Suprapubic skin (tissue), 4 donors: ENCODE results near the gene MUC6. TPM values are rescaled to one million over a fixed set of nuclear protein-coding genes. Genes with fewer than 3 reads are reported as not detected.

ENCODE experiments used
- DNase-seq, 2 donors: peaks; one replicate each; pipeline ENCODE4 v3.0.0-alpha.2; 2019; ENCODE audit warnings: low spot score in 2 of 2
- H3K27ac ChIP-seq: fragments of 200-600 bp; sonication (generic); one replicate; pipeline ENCODE4 v1.5.1; 2019
- H3K27me3 ChIP-seq: fragments of 200-600 bp; sonication (generic); one replicate; pipeline ENCODE4 v1.5.1; 2019
- H3K36me3 ChIP-seq: fragments of 200-600 bp; sonication (generic); one replicate; pipeline ENCODE4 v1.5.1; 2019
- H3K4me1 ChIP-seq: fragments of 200-600 bp; sonication (generic); one replicate; pipeline ENCODE4 v1.5.1; 2019
- H3K4me3 ChIP-seq: fragments of 200-600 bp; sonication (generic); one replicate; pipeline ENCODE4 v1.5.1; 2019; ENCODE audit warnings: mild to moderate bottlenecking
- H3K9me3 ChIP-seq: fragments of 200-600 bp; sonication (generic); one replicate; pipeline ENCODE4 v1.5.1; 2019
- CTCF ChIP-seq, 2 donors: fragments of 200-600 bp in 1 of 2; fragments of 450-650 bp in 1 of 2; sonication (generic) in 1 of 2; IDR thresholded peaks; one replicate each; pipeline ENCODE4 v1.5.1; 2016 to 2019; ENCODE audit warnings: antibody characterized with exemption in 2 of 2, mild to moderate bottlenecking in 1 of 2, moderate library complexity in 1 of 2
- EP300 ChIP-seq: sonication (generic); formaldehyde crosslinking; IDR thresholded peaks from one replicate; pipeline ENCODE4 v1.6.1; 2017; ENCODE audit warnings: antibody characterized with exemption
- POLR2A ChIP-seq, 2 donors: fragments of 450-650 bp; IDR thresholded peaks; one replicate each; pipeline ENCODE4 v1.6.1; 2017; ENCODE audit warnings: antibody characterized with exemption in 2 of 2, mild to moderate bottlenecking in 2 of 2, moderate library complexity in 2 of 2
- POLR2AphosphoS5 ChIP-seq, 3 donors: sonication (generic); formaldehyde crosslinking; IDR thresholded peaks; one replicate each; pipeline ENCODE4 v1.6.1; 2017; ENCODE audit warnings: antibody characterized with exemption in 3 of 3
- WGBS: methylation state at CpG from one replicate; pipeline ENCODE4 v1.1.5; 2018; 5-methylcytosine and 5-hydroxymethylcytosine counted together
- total RNA-seq, 4 donors: library from RNA; depleted of rRNA; stranded (reverse); fragments of >200 nt; gene quantifications; one replicate each; pipeline ENCODE4 v1.1.0, GENCODE V29; 2016

MUC6 gene
- total RNA-seq, 4 donors from 2014 or later, result 0.04 TPM; not detected in 3

DNA sequence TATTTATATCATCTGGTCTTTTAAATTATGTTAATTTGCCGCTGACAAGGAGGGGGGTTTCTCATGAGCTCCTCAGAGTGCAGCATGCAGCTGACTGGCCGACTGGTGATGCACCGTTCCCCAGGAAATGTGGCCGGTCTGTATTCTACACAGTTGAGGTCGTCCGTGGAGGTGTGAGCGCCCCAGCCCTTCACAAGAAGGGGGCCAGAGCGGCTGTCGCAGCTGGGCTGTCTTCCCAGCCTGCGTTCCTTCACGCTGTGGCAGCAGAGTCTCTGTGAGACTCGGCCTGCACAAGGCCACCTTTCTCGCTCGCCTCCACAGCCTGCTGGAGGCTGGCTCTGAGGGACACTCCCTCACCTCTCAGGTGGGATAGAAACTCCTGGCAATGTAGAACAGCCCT is 67.7 kb downstream of the MUC6 start:
- DNase-seq, result no peak
- Histone ChIP-seq H3K27me3 (no peaks in the 10 kb centered on the region), H3K9me3 (no peaks in the 10 kb centered on the region), H3K4me3 (no peak overlapping the region), H3K27ac (no peak overlapping the region), H3K4me1 (peaks cover 27% of the 10 kb centered on the region), H3K36me3 (peaks cover 37% of the 10 kb centered on the region)
- 91% methylated on average over 14 of the region's 14 CpGs for WGBS
- TF ChIP-seq EP300, result no peak
- no peak for TF ChIP-seq CTCF (IDR thresholded peaks at IDR 0.05)
- TF ChIP-seq POLR2A (IDR thresholded peaks at IDR 0.05), result no peak
- no peak for TF ChIP-seq POLR2AphosphoS5 (IDR thresholded peaks at IDR 0.05)

DNA sequence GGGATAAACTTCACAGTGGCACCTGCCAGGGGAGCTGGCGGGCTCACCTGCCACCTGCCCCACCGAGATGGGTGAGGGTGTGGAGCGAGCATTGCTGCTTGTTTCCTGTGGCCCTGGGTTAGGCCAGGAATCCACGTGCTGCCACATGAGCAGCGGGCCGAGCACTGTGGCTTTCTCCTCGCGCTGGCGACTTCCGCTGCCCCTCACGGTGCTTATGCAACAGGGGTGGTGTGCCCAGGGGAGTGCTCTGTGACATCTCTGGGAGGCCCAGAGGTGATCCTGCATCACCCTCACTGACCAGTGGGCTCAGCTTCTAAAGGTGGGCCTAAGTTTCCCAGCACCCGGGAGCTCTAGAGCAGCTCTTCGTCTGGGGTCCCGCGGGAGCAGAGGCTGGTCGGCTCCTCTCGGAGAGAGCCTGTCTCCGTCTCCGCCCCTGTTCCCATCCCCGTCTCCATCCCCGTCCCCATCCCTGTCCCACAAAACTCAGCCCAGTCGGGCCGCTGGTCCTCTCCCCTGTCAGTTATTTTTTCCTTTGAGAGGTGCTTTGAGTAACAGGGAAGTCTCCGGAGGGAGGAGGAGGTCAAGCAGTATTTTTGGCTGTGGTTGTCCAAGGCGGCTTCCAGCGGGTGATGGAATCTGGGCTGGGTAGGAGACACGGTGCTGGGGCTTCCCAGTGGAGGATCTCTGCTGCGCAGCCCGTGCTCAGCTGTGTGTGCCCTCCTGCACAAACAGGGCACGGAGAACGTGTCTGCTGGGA is 68.3 kb downstream of the MUC6 start:
- Histone ChIP-seq H3K4me3 (no peak overlapping the region), H3K36me3 (peaks cover 37% of the 10 kb centered on the region), H3K27ac (no peak overlapping the region), H3K9me3 (no peaks in the 10 kb centered on the region), H3K27me3 (no peaks in the 10 kb centered on the region), H3K4me1 (peaks cover 27% of the 10 kb centered on the region)
- DNase-seq, result no peak
- WGBS, result 85% methylated on average over 22 of the region's 31 CpGs
- no peak for TF ChIP-seq CTCF (IDR thresholded peaks at IDR 0.05)
- no peak for TF ChIP-seq POLR2A (IDR thresholded peaks at IDR 0.05)
- TF ChIP-seq POLR2AphosphoS5 (IDR thresholded peaks at IDR 0.05), result no peak
- no peak for TF ChIP-seq EP300

DNA sequence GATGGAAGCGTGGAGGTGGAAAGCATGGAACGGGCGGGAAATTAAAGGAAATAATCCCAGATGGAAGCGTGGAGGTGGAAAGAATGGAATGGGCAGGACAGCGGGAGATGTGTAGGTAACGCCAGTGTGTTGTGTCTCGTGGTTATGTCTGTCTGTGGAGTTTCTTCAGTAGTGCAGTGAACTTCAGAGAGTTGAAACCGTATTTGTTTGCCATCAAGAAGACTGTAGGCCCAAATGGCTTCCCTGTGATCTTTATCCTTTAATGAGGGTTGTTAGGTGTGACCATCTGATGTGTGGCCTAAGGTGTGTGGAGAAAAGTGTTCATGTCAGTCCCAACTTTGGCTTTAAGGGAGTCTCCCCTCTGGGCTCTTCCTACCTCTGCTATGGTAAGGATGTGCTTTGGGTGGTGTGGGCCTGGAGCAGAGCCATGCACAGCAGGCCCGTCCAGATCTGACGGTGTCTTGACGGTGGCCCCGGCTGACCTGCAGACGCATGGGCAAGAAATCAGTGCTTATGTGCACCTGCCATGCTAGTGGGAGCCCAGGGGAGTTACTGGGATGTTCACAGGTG is 71.2 kb downstream of the MUC6 start:
- no peaks in the 10 kb centered on the region for H3K9me3 ChIP-seq
- WGBS, result 87% methylated on average over 13 of the region's 13 CpGs
- TF ChIP-seq CTCF (IDR thresholded peaks at IDR 0.05) (no peak), POLR2A (IDR thresholded peaks at IDR 0.05) (no peak), EP300 (no peak), POLR2AphosphoS5 (IDR thresholded peaks at IDR 0.05) (no peak)
- no peak for DNase-seq
- H3K4me1 ChIP-seq, result peaks cover 27% of the 10 kb centered on the region
- no peak overlapping the region for H3K27ac ChIP-seq
- H3K36me3 ChIP-seq, result peaks cover 42% of the 10 kb centered on the region
- H3K4me3 ChIP-seq, result no peak overlapping the region
- H3K27me3 ChIP-seq, result no peaks in the 10 kb centered on the region

GRCh38 chr11:963852-964251 is 72.7 kb downstream of the MUC6 start:
- Histone ChIP-seq H3K9me3 (no peaks in the 10 kb centered on the region), H3K27ac (no peak overlapping the region), H3K27me3 (no peaks in the 10 kb centered on the region), H3K4me3 (no peak overlapping the region), H3K4me1 (peaks cover 31% of the 10 kb centered on the region), H3K36me3 (peaks cover 45% of the 10 kb centered on the region)
- no peak for DNase-seq
- 96% methylated on average over 5 of the region's 7 CpGs for WGBS
- no peak for TF ChIP-seq POLR2AphosphoS5 (IDR thresholded peaks at IDR 0.05)
- TF ChIP-seq EP300, result no peak
- TF ChIP-seq POLR2A (IDR thresholded peaks at IDR 0.05), result no peak
- no peak for TF ChIP-seq CTCF (IDR thresholded peaks at IDR 0.05)

Other genes starting within 250 kb of the MUC6 start
- not detected for gene CEND1, start 246.6 kb downstream of the MUC6 start, total RNA-seq
- gene SLC25A22, start 238.4 kb downstream of the MUC6 start, total RNA-seq, result 10 to 100 TPM; 11.2 to 14.7 (median 13.7) TPM
- gene PIDD1, start 231.5 kb downstream of the MUC6 start, total RNA-seq, result 10 to 100 TPM; 14.1 to 71.9 (median 33.5) TPM
- gene RPLP2, start 226.8 kb downstream of the MUC6 start, total RNA-seq, result 1,000 to 10,000 TPM in 2 of 4 donors, 100 to 1,000 TPM in 2; 692 to 1,129 (median 991) TPM
- gene PNPLA2, start 217.8 kb downstream of the MUC6 start, total RNA-seq, result 100 to 1,000 TPM in 1 of 4 donors, 10 to 100 TPM in 3; 74.9 to 117 (median 85.9) TPM
- 10 to 100 TPM; 14.0 to 35.5 (median 29.6) TPM for gene CRACR2B, start 208.8 kb downstream of the MUC6 start, total RNA-seq
- 100 to 1,000 TPM; 108 to 162 (median 150) TPM for gene CD151, start 203.8 kb downstream of the MUC6 start, total RNA-seq
- 10 to 100 TPM; 31.1 to 76.4 (median 56.4) TPM for gene POLR2L, start 194.2 kb downstream of the MUC6 start, total RNA-seq
- 10 to 100 TPM; 47.1 to 78.9 (median 59.7) TPM for gene TSPAN4, start 193.9 kb downstream of the MUC6 start, total RNA-seq
- 100 to 1,000 TPM in 1 of 4 donors, 10 to 100 TPM in 3; 46.5 to 111 (median 66.2) TPM for gene CHID1, start 125.9 kb downstream of the MUC6 start, total RNA-seq
- 100 to 1,000 TPM in 2 of 4 donors, 10 to 100 TPM in 2; 45.4 to 107 (median 76.8) TPM for gene AP2A2, start 110.8 kb downstream of the MUC6 start, total RNA-seq
- under 1 TPM; 0.05 to 0.17 (median 0.12) TPM for gene MUC2, start 38.2 kb upstream of the MUC6 start, total RNA-seq
- gene MUC5AC, start 121.2 kb upstream of the MUC6 start, total RNA-seq, result not detected
- gene MUC5B, start 186.3 kb upstream of the MUC6 start, total RNA-seq, result under 1 TPM; 0.08 to 0.34 (median 0.13) TPM